ENCODE data around the gene GNPAT. TPM values are rescaled to one million over a fixed set of nuclear protein-coding genes. Genes with fewer than 3 reads are reported as not detected.

GNPAT gene
- total RNA-seq, 3 donors from 2014 or later: 31.7 to 45.8 (median 32.7) TPM

DNA sequence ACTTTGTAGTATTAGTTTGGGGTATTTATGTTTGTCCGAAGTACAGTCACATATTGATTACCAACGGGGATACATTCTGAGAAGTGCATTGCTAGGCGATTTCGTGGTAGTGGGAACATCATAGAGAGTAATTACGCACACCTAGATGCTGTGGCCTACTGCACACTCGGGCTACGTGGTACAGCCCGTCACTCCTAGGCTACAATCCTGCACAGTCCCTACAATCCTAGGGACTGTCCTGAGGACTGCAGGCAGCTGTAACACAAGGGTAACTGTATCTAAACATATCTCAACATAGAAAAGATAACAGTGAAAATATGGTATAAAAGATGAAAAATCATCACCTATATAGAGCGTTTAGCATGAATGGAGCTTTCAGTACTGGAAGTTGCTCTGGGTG lies 78.1 kb downstream of the GNPAT start:
- Histone ChIP-seq H3K9me3 (no peaks in the 10 kb centered on the region), H3K36me3 (ENCODE audit: low read depth) (no peaks in the 10 kb centered on the region), H3K4me3 (no peak overlapping the region), H3K4me1 (ENCODE audit: low read depth) (no peaks in the 10 kb centered on the region)
- intact Hi-C loops (cut with DNase I, micrococcal nuclease): no loop called here
- TF ChIP-seq, protein P1, sequence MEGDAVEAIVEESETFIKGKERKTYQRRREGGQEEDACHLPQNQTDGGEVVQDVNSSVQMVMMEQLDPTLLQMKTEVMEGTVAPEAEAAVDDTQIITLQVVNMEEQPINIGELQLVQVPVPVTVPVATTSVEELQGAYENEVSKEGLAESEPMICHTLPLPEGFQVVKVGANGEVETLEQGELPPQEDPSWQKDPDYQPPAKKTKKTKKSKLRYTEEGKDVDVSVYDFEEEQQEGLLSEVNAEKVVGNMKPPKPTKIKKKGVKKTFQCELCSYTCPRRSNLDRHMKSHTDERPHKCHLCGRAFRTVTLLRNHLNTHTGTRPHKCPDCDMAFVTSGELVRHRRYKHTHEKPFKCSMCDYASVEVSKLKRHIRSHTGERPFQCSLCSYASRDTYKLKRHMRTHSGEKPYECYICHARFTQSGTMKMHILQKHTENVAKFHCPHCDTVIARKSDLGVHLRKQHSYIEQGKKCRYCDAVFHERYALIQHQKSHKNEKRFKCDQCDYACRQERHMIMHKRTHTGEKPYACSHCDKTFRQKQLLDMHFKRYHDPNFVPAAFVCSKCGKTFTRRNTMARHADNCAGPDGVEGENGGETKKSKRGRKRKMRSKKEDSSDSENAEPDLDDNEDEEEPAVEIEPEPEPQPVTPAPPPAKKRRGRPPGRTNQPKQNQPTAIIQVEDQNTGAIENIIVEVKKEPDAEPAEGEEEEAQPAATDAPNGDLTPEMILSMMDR (IDR thresholded peaks at IDR 0.05): no peak
- DNase-seq: no peak
- no peak for ATAC-seq

DNA sequence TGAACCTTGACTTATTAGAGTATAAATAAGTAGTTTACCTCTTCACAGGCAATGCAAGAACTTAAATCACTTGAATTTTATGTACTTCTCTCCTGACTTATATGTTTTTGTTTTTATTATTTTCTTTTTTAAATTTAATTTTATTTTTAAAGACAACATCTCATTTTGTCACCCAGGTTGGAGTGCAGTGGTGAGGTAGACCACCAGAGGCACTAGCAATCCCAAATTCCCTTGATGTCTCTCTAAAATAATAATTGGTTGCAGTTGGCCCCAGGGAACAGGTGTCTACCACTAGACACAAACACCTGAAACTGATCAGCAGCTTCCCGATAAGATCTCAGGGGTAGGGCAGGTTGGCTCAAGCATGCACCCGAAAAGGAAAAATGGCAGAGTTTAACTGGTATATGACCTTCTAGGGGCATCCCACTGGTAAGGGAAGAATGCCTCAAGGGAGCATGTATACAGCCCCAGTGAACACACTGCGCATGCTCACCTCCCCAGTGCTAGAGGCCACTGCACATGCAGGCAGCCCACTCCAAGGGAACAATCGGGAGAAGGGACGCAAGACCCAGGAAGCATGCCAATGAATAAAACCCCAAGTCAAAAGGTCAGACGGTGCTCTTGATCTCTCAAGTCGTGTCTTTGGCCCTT lies 82.0 kb downstream of the GNPAT start:
- no peaks in the 10 kb centered on the region for H3K36me3 ChIP-seq (ENCODE audit: low read depth)
- H3K4me1 ChIP-seq (ENCODE audit: low read depth): no peaks in the 10 kb centered on the region
- TF ChIP-seq, protein P1 (IDR thresholded peaks at IDR 0.05): no peak
- no peaks in the 10 kb centered on the region for H3K9me3 ChIP-seq
- no peak for ATAC-seq
- intact Hi-C loops (cut with DNase I, micrococcal nuclease): no loop called here
- H3K4me3 ChIP-seq: no peak overlapping the region
- DNase-seq: no peak

DNA sequence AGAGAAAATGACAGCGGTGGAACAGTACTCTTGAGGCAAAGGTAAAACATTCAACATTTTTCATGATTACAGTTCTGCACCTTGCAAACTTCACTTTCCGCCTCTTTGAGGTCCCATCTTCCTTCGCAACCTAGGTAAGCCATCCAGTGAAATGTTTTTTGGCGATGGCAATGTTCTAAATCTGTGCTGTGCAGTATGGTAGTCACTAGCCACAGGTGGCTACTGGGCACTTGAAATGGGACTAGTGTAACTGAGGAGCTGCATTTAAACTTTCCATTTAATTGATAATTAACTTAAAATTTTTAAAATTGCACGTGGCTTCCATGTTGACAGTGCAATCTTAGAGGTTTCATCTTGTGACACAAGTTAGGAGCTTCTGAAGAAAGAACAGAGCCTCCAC lies 83.6 kb downstream of the GNPAT start:
- intact Hi-C loops (cut with DNase I, micrococcal nuclease): no loop called here
- Histone ChIP-seq H3K4me1 (ENCODE audit: low read depth) (no peaks in the 10 kb centered on the region), H3K4me3 (no peak overlapping the region), H3K9me3 (no peaks in the 10 kb centered on the region), H3K36me3 (ENCODE audit: low read depth) (no peaks in the 10 kb centered on the region)
- TF ChIP-seq, protein P1 (IDR thresholded peaks at IDR 0.05): no peak
- ATAC-seq (no peak), DNase-seq (no peak)

DNA sequence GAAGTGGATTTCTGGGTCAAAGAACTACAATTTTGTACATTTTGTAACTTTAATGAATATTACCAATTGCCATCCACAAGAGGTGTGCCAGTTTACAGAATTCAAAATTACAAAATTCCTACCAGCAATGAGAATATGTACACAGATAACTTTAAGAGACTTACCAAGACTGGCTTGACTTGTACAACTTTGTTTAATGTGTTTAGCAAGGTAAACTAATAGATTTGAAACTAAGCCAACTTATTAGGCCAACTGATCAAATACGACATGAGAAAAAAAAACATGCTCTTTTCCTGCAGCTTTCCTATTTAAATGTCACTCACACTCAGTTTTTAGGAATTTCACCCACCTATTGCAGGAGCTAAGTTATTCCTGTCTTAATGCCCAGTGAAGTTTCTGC lies 85.2 kb downstream of the GNPAT start:
- ATAC-seq: no peak
- intact Hi-C loops (cut with DNase I, micrococcal nuclease): no loop called here
- TF ChIP-seq, protein P1 (IDR thresholded peaks at IDR 0.05): no peak
- Histone ChIP-seq H3K4me1 (ENCODE audit: low read depth) (no peaks in the 10 kb centered on the region), H3K9me3 (no peaks in the 10 kb centered on the region), H3K4me3 (no peak overlapping the region), H3K36me3 (ENCODE audit: low read depth) (no peaks in the 10 kb centered on the region)
- no peak for DNase-seq

Other genes with a start within 250 kb of the GNPAT start
- gene FAM89A, start 201.0 kb upstream of the GNPAT start, total RNA-seq: 1 to 10 TPM; 2.2 to 4.4 (median 3.0) TPM
- under 1 TPM in 2 of 3 donors, not detected in 1; 0.05 to 0.22 TPM for gene TRIM67, start 79.2 kb upstream of the GNPAT start, total RNA-seq
- 10 to 100 TPM; 14.5 to 18.4 (median 14.5) TPM for gene EXOC8, start 96.6 kb downstream of the GNPAT start, total RNA-seq
- gene SPRTN, start 97.1 kb downstream of the GNPAT start, total RNA-seq: 10 to 100 TPM; 10.7 to 13.1 (median 11.5) TPM
- gene EGLN1, start 181.1 kb downstream of the GNPAT start, total RNA-seq: 10 to 100 TPM; 49.3 to 61.1 (median 55.0) TPM

All from mucosa of descending colon (tissue), 3 donors.